Astrocyte of the cerebellum (primary cell): ENCODE results near the gene NRBF2.
"Not testable (repeated sequence)": the region's sequence is repeated elsewhere in the genome, so short reads cannot be mapped to it uniquely, and the experiment has no call there.

Experiments used
- DNase-seq: peaks from one replicate; pipeline ENCODE4 v3.0.0-alpha.2; 2011; ENCODE audit warnings: low read depth
- H3K4me3 ChIP-seq: 2 replicates; pipeline ENCODE4 v1.5.1; 2011; ENCODE audit warnings: mild to moderate bottlenecking, low read depth, low read length, moderate library complexity
- in situ Hi-C: cut with HindIII; loops from 2 replicates; pipeline ENCODE4 v1.10.0; 2017; ENCODE audit warnings: low sequenced_read_pairs
- TF ChIP-seq, protein P1 (sequence below): IDR thresholded peaks from 2 replicates; pipeline ENCODE4 v1.5.1; 2012; ENCODE audit warnings: low read length, low read depth, moderate library complexity, mild to moderate bottlenecking; ENCODE audit errors: missing control alignments

Gene NRBF2

GRCh38 chr10:63133056-63133820 is at the start of gene NRBF2:
TSS of gene NRBF2 (plus strand) at chr10:63133328. CDS start at chr10:63133471, 143 bp downstream.
- peak within 1 kb of the TSS; percentile 91 for H3K4me3 ChIP-seq
- TF ChIP-seq, protein P1, sequence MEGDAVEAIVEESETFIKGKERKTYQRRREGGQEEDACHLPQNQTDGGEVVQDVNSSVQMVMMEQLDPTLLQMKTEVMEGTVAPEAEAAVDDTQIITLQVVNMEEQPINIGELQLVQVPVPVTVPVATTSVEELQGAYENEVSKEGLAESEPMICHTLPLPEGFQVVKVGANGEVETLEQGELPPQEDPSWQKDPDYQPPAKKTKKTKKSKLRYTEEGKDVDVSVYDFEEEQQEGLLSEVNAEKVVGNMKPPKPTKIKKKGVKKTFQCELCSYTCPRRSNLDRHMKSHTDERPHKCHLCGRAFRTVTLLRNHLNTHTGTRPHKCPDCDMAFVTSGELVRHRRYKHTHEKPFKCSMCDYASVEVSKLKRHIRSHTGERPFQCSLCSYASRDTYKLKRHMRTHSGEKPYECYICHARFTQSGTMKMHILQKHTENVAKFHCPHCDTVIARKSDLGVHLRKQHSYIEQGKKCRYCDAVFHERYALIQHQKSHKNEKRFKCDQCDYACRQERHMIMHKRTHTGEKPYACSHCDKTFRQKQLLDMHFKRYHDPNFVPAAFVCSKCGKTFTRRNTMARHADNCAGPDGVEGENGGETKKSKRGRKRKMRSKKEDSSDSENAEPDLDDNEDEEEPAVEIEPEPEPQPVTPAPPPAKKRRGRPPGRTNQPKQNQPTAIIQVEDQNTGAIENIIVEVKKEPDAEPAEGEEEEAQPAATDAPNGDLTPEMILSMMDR: peak; percentile 35
- DNase-seq: peak; percentile 96
- in situ Hi-C loops: no loop called here

- DNase-seq, H3K4me3 ChIP-seq, in situ Hi-C loops: not testable (repeated sequence)
Measured at GRCh38 chr10:63083406-63083805, 49.7 kb upstream of the NRBF2 start.

GRCh38 chr10:63083904-63084689 is 49.0 kb upstream of the NRBF2 start:
- TF ChIP-seq, protein P1: peak; percentile 67
- in situ Hi-C loops: no loop called here
- no peak overlapping the region for H3K4me3 ChIP-seq
- DNase-seq: peak; percentile 72

- no peak overlapping the region for H3K4me3 ChIP-seq
- DNase-seq: no peak
- in situ Hi-C loops: no loop called here
- TF ChIP-seq, protein P1: no peak
Measured at GRCh38 chr10:63084690-63085382, 48.3 kb upstream of the NRBF2 start.

DNA sequence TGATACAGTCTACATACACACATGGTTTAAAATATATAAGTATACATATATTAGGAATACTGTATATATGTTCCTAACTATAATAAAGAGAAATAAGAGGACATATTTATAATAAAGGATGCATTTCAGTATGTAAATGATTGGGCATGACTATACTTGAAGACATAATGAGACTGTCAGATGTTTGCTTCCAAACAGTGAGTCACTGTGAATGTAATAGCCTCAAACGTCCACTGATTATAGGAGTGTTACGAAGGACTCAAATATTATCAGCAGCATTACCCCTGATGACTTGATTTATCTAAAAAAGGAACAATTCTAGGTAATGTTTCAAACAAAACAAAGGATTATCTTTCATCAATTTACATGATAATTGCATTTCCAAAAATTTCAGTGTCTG is 39.9 kb upstream of the NRBF2 start:
- DNase-seq: no peak
- in situ Hi-C loops: no loop called here
- TF ChIP-seq, protein P1: no peak
- H3K4me3 ChIP-seq: no peak overlapping the region

DNA sequence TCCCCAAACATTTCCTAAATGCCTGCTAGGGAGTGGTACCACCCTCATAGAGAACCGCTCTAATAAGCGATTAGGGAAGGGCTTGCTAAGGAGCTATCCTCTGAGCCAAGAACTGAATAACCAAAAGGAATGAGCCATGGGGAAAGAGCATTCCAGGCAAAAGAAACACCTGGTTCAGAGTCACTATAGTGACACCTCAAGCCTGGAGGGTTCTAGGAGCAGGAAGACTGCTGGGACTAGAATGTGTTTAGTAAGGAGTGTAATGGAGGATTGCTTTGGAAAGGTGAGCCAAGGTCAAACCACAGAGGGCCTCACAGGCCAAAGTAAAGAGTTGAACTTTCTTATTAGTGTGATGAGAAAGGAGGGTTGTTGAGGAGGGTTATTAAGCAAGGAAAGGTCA is 38.7 kb upstream of the NRBF2 start:
- no peak overlapping the region for H3K4me3 ChIP-seq
- no peak for DNase-seq
- TF ChIP-seq, protein P1: no peak
- in situ Hi-C loops: no loop called here
